ENCODE data around the gene KRTAP10-11.
"Not testable (repeated sequence)": the region's sequence is repeated elsewhere in the genome, so short reads cannot be mapped to it uniquely, and the experiment has no call there.

Gene KRTAP10-11

DNA sequence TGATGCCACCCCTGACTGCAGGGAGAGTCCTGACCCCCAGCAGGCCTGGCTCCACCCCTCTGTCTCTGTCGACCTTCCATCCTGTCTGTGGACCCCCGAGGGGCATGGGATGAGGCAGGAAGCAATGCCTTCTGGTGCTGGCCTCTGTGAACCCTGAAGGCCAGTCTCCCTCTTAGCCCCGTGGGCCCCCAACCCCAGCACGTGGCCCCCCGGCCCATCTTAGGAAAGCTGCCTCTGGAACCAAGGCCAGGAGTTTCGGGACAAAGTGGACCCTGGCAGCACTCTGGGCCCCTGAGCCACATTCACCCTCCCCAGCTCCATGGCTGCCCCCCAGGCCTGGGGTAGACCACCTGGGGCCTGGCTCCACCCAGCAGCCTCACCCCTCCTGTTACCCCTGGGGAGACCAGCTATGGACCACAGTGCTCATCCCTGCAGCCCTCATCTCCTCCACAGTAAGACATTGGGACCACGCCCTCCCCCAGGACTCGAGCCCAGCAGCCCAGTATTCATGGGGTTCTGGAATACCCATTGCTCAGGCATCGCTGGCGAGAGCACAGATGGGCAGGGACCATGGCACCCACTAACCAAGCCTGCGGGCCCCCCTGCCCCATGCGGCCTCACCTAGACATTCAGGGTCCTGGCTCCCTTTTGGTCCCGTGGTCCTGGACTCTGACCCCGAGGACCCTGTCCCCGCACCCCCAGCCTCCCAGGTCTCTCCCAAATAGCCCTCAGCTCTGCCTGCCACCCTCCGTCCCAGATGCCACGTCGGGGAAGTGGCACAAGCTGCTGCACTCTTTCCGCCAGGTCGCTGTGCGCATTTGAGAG lies 7.5 kb upstream of the KRTAP10-11 start:
- not testable (repeated sequence) for DNase-seq (ENCODE audit: low read depth in 2 of 2, low spot score in 1 of 2)

DNA sequence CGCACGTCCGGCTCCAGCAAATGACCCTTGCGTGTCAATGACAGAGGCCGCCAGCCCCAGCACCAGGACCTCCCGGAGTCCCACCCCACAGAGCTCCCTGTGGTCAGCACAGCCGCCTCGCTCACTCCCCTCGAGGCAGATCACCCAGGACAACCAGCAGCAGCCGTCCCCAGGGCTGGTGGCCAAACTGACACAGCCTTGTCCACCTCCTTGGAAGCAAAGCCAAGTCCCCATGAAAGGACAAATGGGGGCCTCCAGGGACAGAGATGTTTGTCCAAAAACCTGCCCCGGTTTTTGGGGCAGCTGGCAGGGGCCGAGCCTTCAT lies 6.9 kb upstream of the KRTAP10-11 start:
- no peak for DNase-seq (ENCODE audit: low read depth in 2 of 2, low spot score in 1 of 2)

GRCh38 chr21:44640761-44641160 lies 5.5 kb upstream of the KRTAP10-11 start:
- DNase-seq (ENCODE audit: low read depth in 2 of 2, low spot score in 1 of 2) = no peak

DNA sequence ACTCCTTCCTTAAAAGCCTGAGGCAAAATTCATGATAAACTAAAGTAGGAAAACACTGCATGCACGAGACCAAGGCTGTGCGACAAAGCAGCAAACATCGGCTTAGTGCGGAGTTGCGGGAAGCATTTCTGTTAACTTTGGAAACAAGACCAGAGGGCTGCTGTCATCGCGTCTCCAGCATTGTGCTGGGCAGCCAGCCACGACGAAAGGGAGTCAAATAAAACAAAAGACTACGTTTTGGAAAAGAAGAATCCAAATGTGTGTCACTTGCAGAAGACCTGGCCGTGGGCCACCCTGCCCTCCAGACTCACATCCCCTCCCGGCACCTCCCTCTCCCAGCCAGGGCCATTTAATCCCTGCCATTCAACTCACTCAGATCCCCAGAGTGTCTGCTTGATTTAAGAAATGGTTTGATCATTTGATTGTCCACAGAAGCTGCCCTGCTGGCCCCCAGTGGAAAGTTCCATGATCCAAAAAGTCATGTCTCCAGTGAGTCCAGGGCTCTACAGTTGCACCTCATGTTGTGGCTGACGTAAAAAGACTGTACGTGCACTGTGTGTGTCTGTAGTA lies 2.4 kb upstream of the KRTAP10-11 start:
- DNase-seq (ENCODE audit: low read depth in 2 of 2, low spot score in 1 of 2) = no peak

GRCh38 chr21:44644878-44645277 lies 1.3 kb upstream of the KRTAP10-11 start:
- no peak for DNase-seq (ENCODE audit: low read depth in 2 of 2, low spot score in 1 of 2)

- DNase-seq (ENCODE audit: low read depth in 2 of 2, low spot score in 1 of 2) = no peak
Observed at GRCh38 chr21:44647222-44647552, 973 bp downstream of the KRTAP10-11 start.

GRCh38 chr21:44648557-44649311 lies 2.5 kb downstream of the KRTAP10-11 start:
- DNase-seq (ENCODE audit: low read depth in 2 of 2, low spot score in 1 of 2) = no peak

GRCh38 chr21:44649521-44650100 lies 3.4 kb downstream of the KRTAP10-11 start:
- no peak for DNase-seq (ENCODE audit: low read depth in 2 of 2, low spot score in 1 of 2)

DNA sequence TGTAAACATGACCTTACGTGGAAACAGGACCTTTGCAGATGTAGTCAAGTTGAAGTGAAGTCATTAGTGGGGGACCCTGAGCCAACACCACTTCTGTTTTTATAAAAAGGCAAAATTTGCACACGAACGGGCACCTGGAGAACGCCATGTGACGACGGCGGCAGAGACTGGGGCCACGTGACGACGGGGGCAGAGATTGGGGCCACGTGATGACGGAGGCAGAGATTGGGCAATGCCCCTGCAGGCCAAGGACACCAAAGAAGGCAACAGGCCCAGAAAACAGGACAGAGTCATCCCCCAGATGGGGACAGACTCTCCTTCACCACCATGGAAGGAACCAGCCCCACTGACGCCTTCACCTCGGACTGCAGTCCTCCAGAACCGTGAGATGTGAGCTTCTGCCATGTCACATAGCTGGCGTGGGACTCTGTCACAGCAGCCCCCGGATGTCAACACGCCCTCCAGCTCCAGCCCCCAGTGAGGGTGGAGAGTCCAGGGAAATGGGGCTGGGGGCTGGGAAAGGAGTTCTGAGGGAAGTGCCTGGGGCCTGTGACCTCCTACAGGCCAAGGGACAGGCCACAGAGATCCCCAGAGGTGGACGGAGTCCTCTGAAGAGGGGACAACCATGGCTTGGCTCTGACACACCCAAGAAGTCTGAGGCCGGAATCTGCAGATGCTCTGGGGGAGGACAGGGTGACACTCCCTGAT lies 4.2 kb downstream of the KRTAP10-11 start:
- DNase-seq (ENCODE audit: low read depth in 2 of 2, low spot score in 1 of 2) = no peak

GRCh38 chr21:44650973-44651675 lies 4.9 kb downstream of the KRTAP10-11 start:
- no peak for DNase-seq (ENCODE audit: low read depth in 2 of 2, low spot score in 1 of 2)

GRCh38 chr21:44653123-44653522 lies 6.9 kb downstream of the KRTAP10-11 start:
- no peak for DNase-seq (ENCODE audit: low read depth in 2 of 2, low spot score in 1 of 2)

- no peak for DNase-seq (ENCODE audit: low read depth in 2 of 2, low spot score in 1 of 2)
Observed at GRCh38 chr21:44653656-44654575, 7.7 kb downstream of the KRTAP10-11 start.

DNA sequence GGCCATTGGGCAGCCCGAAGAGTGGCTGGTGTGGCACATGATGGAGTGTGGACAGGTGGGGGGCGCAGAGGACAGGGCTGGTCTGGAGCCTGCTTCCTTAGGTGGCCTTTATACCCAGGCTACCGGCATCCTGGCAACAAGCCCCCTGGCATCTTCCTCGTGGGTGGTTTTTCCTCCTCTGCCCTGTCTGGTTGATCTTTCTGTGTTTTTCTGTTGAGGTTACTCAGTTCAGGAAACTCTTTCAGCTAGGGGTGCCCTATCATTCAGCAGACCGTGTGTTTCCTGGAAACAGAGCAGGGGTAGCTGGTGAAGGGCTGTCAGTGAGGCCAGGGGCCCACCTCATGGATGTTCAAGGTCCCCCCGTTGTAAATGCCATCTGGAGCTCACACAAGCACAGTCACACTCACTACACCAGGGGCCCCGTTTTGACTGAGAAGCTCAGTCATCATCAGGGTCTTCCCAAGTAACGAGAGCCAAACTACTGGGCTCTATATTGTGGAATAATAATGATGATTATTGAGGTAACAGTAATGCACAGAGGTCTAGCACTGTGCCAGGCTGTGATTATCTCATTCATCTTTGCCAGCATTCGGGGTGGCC lies 8.5 kb downstream of the KRTAP10-11 start, which contains the start of gene KRTAP12-4:
Gene KRTAP12-4 (minus strand): TSS at position 84 of the 600 bp plus-strand sequence. CDS start 45 bp downstream, at position 39.
- no peak for DNase-seq (ENCODE audit: low read depth in 2 of 2, low spot score in 1 of 2)

DNA sequence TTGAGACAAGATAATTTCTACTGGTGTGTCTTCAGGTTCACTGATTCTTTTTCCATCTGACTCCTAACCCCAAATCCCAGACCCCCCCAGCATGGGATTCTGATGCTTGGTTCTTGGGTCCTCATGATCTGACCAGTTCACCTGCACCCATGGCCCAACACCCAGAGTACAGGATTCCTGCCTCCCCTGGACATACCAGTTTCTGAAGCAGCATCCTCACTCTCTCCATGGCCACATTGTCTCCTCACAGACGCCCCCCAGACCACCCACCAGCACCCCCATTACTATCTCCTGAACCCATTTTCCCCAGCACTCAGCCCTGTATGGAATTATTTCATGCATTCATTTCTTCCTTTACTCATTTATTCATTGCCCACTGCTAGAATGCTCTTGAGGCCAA lies 10.7 kb downstream of the KRTAP10-11 start:
- no peak for DNase-seq (ENCODE audit: low read depth in 2 of 2, low spot score in 1 of 2)

- DNase-seq (ENCODE audit: low read depth in 2 of 2, low spot score in 1 of 2) = no peak
Observed at GRCh38 chr21:44657635-44658540, 11.7 kb downstream of the KRTAP10-11 start, which contains the start of gene KRTAP12-3. TSS of gene KRTAP12-3 (plus strand) at chr21:44657932. CDS start at chr21:44657980, 48 bp downstream.

- DNase-seq (ENCODE audit: low read depth in 2 of 2, low spot score in 1 of 2) = no peak
Observed at GRCh38 chr21:44658541-44658910, 12.3 kb downstream of the KRTAP10-11 start.

DNA sequence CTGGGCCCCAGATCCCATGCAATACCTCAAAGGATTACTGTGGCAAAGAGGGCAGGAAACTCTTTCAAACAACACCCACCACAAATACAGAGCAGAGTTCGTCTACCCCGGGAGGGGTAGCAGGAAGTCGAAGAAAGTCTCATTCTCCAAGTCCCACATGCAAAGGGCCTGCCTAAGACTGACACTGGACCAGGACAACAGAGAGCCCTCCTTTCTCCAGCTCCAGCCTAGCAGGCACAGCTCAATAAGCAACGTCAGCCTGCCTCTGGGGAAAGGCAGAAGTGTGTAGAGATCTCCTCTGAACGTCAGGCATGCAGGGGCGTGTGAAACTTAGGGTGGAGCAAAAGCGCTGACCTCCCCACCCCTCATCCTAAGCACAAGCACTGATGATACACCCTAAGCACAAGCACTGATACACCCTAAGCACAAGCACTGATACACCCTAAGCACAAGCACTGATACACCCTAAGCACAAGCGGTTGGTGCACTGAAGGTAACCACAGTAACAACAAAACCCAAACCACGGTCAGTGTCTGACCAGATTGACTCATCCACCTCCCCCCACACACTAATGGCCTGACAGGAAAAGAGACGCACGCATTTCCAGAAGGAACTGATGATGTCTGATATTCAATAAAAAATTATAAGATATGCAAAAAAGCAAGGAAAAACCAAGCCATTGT lies 12.8 kb downstream of the KRTAP10-11 start:
- no peak for DNase-seq (ENCODE audit: low read depth in 2 of 2, low spot score in 1 of 2)

Data from stimulated activated CD8-positive, alpha-beta memory T cell treated with anti-CD3 and anti-CD28 coated beads, Interleukin-4, amount 100 ng/mL, for 4 hours (primary cell).